MM.1S (cell line): ENCODE results near the gene HECTD4.

Experiments used
- DNase-seq: peaks from one replicate; pipeline ENCODE4 v3.0.0-alpha.2; 2015
- H2AFZ ChIP-seq: fragments of 300-600 bp; sonication (generic); 2 replicates; pipeline ENCODE4 v1.6.0; 2016; ENCODE audit warnings: antibody characterized with exemption, low read length
- H3F3A ChIP-seq: fragments of 300-600 bp; sonication (generic); 2 replicates; pipeline ENCODE4 v1.6.1; 2016; ENCODE audit warnings: mild to moderate bottlenecking, antibody characterized with exemption, low read length, moderate library complexity, mixed read lengths; ENCODE audit not compliant: insufficient read depth
- H3K27ac ChIP-seq: fragments of 300-600 bp; sonication (generic); 2 replicates; pipeline ENCODE4 v1.5.1; 2016; ENCODE audit warnings: mild to moderate bottlenecking, low read length
- H3K27me3 ChIP-seq: fragments of 300-600 bp; sonication (generic); replicated peaks from 2 replicates; pipeline ENCODE4 v1.6.0; 2016; ENCODE audit warnings: low read length; ENCODE audit not compliant: insufficient read depth
- H3K36me3 ChIP-seq: fragments of 300-600 bp; sonication (generic); replicated peaks from 2 replicates; pipeline ENCODE4 v1.6.1; 2016; ENCODE audit warnings: mild to moderate bottlenecking, low read length, mixed read lengths; ENCODE audit not compliant: insufficient read depth
- H3K4me1 ChIP-seq: fragments of 300-600 bp; sonication (generic); 2 replicates; pipeline ENCODE4 v1.6.1; 2016; ENCODE audit warnings: low read length, mixed read lengths
- H3K4me2 ChIP-seq: fragments of 300-600 bp; sonication (generic); 2 replicates; pipeline ENCODE4 v1.6.0; 2016; ENCODE audit warnings: low read depth, low read length
- H3K4me3 ChIP-seq: fragments of 300-600 bp; sonication (generic); 2 replicates; pipeline ENCODE4 v1.5.1; 2016; ENCODE audit warnings: low read length, mixed read lengths
- H3K79me2 ChIP-seq: fragments of 300-600 bp; sonication (generic); 2 replicates; pipeline ENCODE4 v1.6.1; 2016; ENCODE audit warnings: mixed run types, low read length, mixed read lengths
- H3K9ac ChIP-seq: fragments of 300-600 bp; sonication (generic); 2 replicates; pipeline ENCODE4 v1.6.1; 2016; ENCODE audit warnings: low read length, mixed read lengths
- H3K9me2 ChIP-seq: fragments of 300-600 bp; sonication (generic); replicated peaks from 2 replicates; pipeline ENCODE4 v1.6.1; 2016; ENCODE audit warnings: mild to moderate bottlenecking, low read length, mixed read lengths; ENCODE audit not compliant: insufficient read depth
- H3K9me3 ChIP-seq: fragments of 300-600 bp; sonication (generic); replicated peaks from 2 replicates; pipeline ENCODE4 v1.6.1; 2016; ENCODE audit warnings: mild to moderate bottlenecking, low read length, mixed read lengths; ENCODE audit not compliant: insufficient read depth
- H4K20me1 ChIP-seq: fragments of 300-600 bp; sonication (generic); 2 replicates; pipeline ENCODE4 v1.6.1; 2016; ENCODE audit warnings: mild to moderate bottlenecking, low read length, moderate library complexity, mixed read lengths; ENCODE audit not compliant: insufficient read depth
- CTCF ChIP-seq: fragments of 300-600 bp; sonication (generic); IDR thresholded peaks from 2 replicates; pipeline ENCODE4 v1.5.1; 2016; ENCODE audit warnings: antibody characterized with exemption, low read length, mixed read lengths
- EZH2 ChIP-seq: fragments of 300-600 bp; sonication (generic); optimal IDR thresholded peaks from 2 replicates; pipeline ENCODE3; 2017; ENCODE audit warnings: low read depth, mild to moderate bottlenecking, antibody characterized with exemption, low read length, mixed read lengths
- EZH2phosphoT487 ChIP-seq: fragments of 300-600 bp; sonication (generic); IDR thresholded peaks from 2 replicates; pipeline ENCODE4 v1.6.1; 2018; ENCODE audit warnings: antibody characterized with exemption, low read length

HECTD4 gene

DNA sequence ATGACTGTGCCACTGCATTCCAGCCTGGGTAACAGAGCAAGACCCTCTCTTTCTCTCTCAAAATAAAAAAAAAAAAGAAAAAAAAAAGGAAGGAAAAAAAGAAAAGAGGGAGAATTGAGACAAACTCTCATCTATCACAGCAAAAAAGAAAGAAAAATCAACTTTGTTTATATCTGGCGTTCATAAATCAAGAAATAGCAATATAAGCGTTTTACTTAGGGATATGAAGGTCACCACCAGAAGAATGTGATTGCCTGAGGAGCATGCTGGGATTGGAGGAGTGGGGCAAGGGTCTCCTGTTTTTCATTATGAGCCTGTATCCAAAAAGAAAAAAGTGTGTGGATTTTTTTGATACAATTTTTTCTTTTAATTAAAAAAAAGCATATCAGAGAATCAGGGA, 78.4 kb downstream of the HECTD4 start:
- H3K36me3 ChIP-seq: no peaks in the 10 kb centered on the region
- H3K27ac ChIP-seq: no peak overlapping the region

DNA sequence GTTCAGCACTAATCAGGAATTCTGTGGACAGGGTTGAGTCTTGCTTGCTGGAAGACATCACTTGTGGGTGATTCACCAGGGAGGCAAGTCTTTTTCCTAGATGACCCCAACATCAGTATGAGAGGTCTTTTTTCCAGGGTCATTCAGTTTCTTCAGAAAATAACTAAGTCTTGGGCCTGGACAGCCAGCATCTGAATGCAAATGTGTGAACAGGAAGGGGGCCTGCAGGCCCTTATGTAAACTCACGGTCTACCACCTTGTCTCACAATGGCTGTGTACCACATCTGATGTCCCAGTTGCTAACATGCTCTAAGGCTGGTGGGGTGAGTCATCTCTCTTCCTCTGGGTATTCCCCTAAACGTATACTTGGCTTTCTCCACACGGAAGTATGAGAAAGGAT, 79.2 kb downstream of the HECTD4 start:
- no peak overlapping the region for H3K4me3 ChIP-seq
- no peak overlapping the region for H2AFZ ChIP-seq

More for the DNA sequence above, 78.4 kb downstream of the HECTD4 start:
- H2AFZ ChIP-seq: no peak overlapping the region
- H3K79me2 ChIP-seq: no peaks in the 10 kb centered on the region
- no peaks in the 10 kb centered on the region for H3K9me2 ChIP-seq
- H3K4me3 ChIP-seq: no peak overlapping the region
- H3K9me3 ChIP-seq: no peaks in the 10 kb centered on the region
- no peaks in the 10 kb centered on the region for H3K4me1 ChIP-seq
- H3K9ac ChIP-seq: no peak overlapping the region
- no peaks in the 10 kb centered on the region for H3K27me3 ChIP-seq
- H3F3A ChIP-seq: no peaks in the 10 kb centered on the region
- no peaks in the 10 kb centered on the region for H4K20me1 ChIP-seq
- no peak for TF ChIP-seq EZH2phosphoT487
- TF ChIP-seq CTCF: no peak
- no peak for TF ChIP-seq EZH2
- DNase-seq: no peak
- no peak overlapping the region for H3K4me2 ChIP-seq

GRCh38 chr12:112299704-112300103, 82.5 kb downstream of the HECTD4 start:
- H3K9me3 ChIP-seq: no peaks in the 10 kb centered on the region
- no peaks in the 10 kb centered on the region for H3K36me3 ChIP-seq
- H3K9ac ChIP-seq: no peak overlapping the region
- no peaks in the 10 kb centered on the region for H4K20me1 ChIP-seq
- H3K9me2 ChIP-seq: no peaks in the 10 kb centered on the region
- TF ChIP-seq EZH2: no peak
- H3K4me2 ChIP-seq: no peak overlapping the region
- H3K27me3 ChIP-seq: no peaks in the 10 kb centered on the region
- no peak overlapping the region for H3K4me3 ChIP-seq
- no peaks in the 10 kb centered on the region for H3K79me2 ChIP-seq
- DNase-seq: no peak
- H2AFZ ChIP-seq: no peak overlapping the region
- no peak overlapping the region for H3K27ac ChIP-seq
- H3F3A ChIP-seq: no peaks in the 10 kb centered on the region
- H3K4me1 ChIP-seq: no peaks in the 10 kb centered on the region

More for the DNA sequence above, 79.2 kb downstream of the HECTD4 start:
- Histone ChIP-seq H3K27me3 (no peaks in the 10 kb centered on the region), H3K36me3 (no peaks in the 10 kb centered on the region), H3K9me3 (no peaks in the 10 kb centered on the region), H3K27ac (no peak overlapping the region), H3K4me1 (no peaks in the 10 kb centered on the region), H3F3A (no peaks in the 10 kb centered on the region), H3K4me2 (no peak overlapping the region), H3K9ac (no peak overlapping the region), H3K79me2 (no peaks in the 10 kb centered on the region), H4K20me1 (no peaks in the 10 kb centered on the region), H3K9me2 (no peaks in the 10 kb centered on the region)
- TF ChIP-seq EZH2 (no peak), EZH2phosphoT487 (no peak), CTCF (no peak)
- peak; percentile 24 for DNase-seq

DNA sequence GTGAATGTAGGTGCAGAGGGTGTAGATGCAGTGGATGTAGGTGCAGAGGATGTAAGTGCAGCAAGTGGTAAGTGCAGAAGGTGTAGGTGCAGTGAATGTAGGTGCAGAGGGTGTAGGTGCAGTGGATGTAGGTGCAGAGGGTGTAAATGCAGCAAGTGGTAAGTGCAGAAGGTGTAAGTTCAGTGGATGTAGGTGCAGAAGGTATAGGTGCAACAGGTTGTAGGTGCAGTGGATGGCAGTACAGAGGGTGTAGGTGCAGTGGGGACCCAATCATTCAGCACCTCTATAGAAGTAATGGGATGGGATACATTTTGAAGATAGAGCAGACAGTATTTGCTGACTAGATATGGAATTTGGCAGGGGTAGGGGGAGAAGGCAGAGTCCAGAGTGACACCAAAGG, 85.0 kb downstream of the HECTD4 start:
- no peak for TF ChIP-seq CTCF
- TF ChIP-seq EZH2phosphoT487: no peak
- TF ChIP-seq EZH2: no peak

More for the DNA sequence above, 85.0 kb downstream of the HECTD4 start:
- H3K4me1 ChIP-seq: no peaks in the 10 kb centered on the region
- H3K9ac ChIP-seq: no peak overlapping the region
- no peak for DNase-seq
- no peaks in the 10 kb centered on the region for H3F3A ChIP-seq
- no peaks in the 10 kb centered on the region for H3K36me3 ChIP-seq
- no peaks in the 10 kb centered on the region for H4K20me1 ChIP-seq
- no peak overlapping the region for H3K4me3 ChIP-seq
- no peaks in the 10 kb centered on the region for H3K79me2 ChIP-seq
- no peak overlapping the region for H3K27ac ChIP-seq
- no peaks in the 10 kb centered on the region for H3K9me3 ChIP-seq
- H3K27me3 ChIP-seq: no peaks in the 10 kb centered on the region
- H3K9me2 ChIP-seq: no peaks in the 10 kb centered on the region
- no peak overlapping the region for H2AFZ ChIP-seq
- H3K4me2 ChIP-seq: no peak overlapping the region
